ENCODE results near the gene TNNI2.

The TNNI2 gene

GRCh38 chr11:1830322-1831223 is 8.2 kb upstream of the TNNI2 start:
- DNase-seq (ENCODE audit: low read depth), result peak; percentile 36
- TF ChIP-seq CTCF (IDR thresholded peaks at IDR 0.05; ENCODE audit: low read depth, low read length), result no peak
- TF ChIP-seq MYC (IDR thresholded peaks at IDR 0.05; ENCODE audit: low read depth, low read length), result no peak
- TF ChIP-seq POLR2A (IDR thresholded peaks at IDR 0.05; ENCODE audit: extremely low read depth, insufficient read length), result no peak
- no peak overlapping the region for H3K4me3 ChIP-seq (ENCODE audit: low read depth, low read length)

- no peak for DNase-seq (ENCODE audit: low read depth)
- no peak overlapping the region for H3K4me3 ChIP-seq (ENCODE audit: low read depth, low read length)
These were observed 7.2 kb upstream of the TNNI2 start for GRCh38 chr11:1831338-1832210.

GRCh38 chr11:1832211-1832919 is 6.4 kb upstream of the TNNI2 start:
- H3K4me3 ChIP-seq (ENCODE audit: low read depth, low read length), result no peak overlapping the region
- DNase-seq (ENCODE audit: low read depth), result peak; percentile 54

More at GRCh38 chr11:1831338-1832210, 7.2 kb upstream of the TNNI2 start:
- no peak for TF ChIP-seq MYC (IDR thresholded peaks at IDR 0.05; ENCODE audit: low read depth, low read length)
- TF ChIP-seq MAX (IDR thresholded peaks at IDR 0.05; ENCODE audit: low read depth, low read length), result no peak
- TF ChIP-seq POLR2A (IDR thresholded peaks at IDR 0.05; ENCODE audit: extremely low read depth, insufficient read length), result no peak
- TF ChIP-seq CTCF (IDR thresholded peaks at IDR 0.05; ENCODE audit: low read depth, low read length), result no peak

GRCh38 chr11:1832920-1833295 is 5.9 kb upstream of the TNNI2 start:
- no peak overlapping the region for H3K4me3 ChIP-seq (ENCODE audit: low read depth, low read length)

More at GRCh38 chr11:1832211-1832919, 6.4 kb upstream of the TNNI2 start:
- TF ChIP-seq POLR2A (IDR thresholded peaks at IDR 0.05; ENCODE audit: extremely low read depth, insufficient read length) (no peak), MYC (IDR thresholded peaks at IDR 0.05; ENCODE audit: low read depth, low read length) (no peak; the same call in 1 of the 2 replicates), CTCF (IDR thresholded peaks at IDR 0.05; ENCODE audit: low read depth, low read length) (peak; percentile 82), MAX (IDR thresholded peaks at IDR 0.05; ENCODE audit: low read depth, low read length) (peak; percentile 41; the same call in 1 of the 2 replicates)

More at GRCh38 chr11:1832920-1833295, 5.9 kb upstream of the TNNI2 start:
- TF ChIP-seq MYC (IDR thresholded peaks at IDR 0.05; ENCODE audit: low read depth, low read length) (no peak), CTCF (IDR thresholded peaks at IDR 0.05; ENCODE audit: low read depth, low read length) (no peak), MAX (IDR thresholded peaks at IDR 0.05; ENCODE audit: low read depth, low read length) (no peak), POLR2A (IDR thresholded peaks at IDR 0.05; ENCODE audit: extremely low read depth, insufficient read length) (no peak)
- peak; percentile 38 for DNase-seq (ENCODE audit: low read depth)

Data from NB4 (cell line).